Measurements from ENCODE around the gene GPX7. TPM values are rescaled to one million over a fixed set of nuclear protein-coding genes. Genes with fewer than 3 reads are reported as not detected.

GPX7 gene
- total RNA-seq, 1 experiment from 2014 or later, result 9.9 TPM

DNA sequence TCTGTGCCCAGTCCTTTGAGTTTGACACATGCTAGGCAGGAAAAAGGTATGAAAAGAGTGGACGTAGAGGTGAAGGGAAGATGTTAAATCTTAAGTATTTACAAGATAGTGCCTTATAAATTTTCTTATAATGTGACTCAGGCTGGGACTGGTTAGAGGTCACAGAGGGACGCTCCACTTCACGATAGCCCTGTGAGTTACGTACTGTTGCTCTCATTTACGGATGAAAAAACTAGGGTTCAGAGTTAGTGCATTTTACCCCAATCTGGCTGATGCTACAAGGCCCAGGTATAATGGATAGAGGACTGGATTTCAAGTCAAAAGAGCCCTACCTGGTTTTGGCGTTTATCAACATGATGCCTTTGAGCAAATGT, 47.9 kb upstream of the GPX7 start (continued):
- TF ChIP-seq, protein P1, sequence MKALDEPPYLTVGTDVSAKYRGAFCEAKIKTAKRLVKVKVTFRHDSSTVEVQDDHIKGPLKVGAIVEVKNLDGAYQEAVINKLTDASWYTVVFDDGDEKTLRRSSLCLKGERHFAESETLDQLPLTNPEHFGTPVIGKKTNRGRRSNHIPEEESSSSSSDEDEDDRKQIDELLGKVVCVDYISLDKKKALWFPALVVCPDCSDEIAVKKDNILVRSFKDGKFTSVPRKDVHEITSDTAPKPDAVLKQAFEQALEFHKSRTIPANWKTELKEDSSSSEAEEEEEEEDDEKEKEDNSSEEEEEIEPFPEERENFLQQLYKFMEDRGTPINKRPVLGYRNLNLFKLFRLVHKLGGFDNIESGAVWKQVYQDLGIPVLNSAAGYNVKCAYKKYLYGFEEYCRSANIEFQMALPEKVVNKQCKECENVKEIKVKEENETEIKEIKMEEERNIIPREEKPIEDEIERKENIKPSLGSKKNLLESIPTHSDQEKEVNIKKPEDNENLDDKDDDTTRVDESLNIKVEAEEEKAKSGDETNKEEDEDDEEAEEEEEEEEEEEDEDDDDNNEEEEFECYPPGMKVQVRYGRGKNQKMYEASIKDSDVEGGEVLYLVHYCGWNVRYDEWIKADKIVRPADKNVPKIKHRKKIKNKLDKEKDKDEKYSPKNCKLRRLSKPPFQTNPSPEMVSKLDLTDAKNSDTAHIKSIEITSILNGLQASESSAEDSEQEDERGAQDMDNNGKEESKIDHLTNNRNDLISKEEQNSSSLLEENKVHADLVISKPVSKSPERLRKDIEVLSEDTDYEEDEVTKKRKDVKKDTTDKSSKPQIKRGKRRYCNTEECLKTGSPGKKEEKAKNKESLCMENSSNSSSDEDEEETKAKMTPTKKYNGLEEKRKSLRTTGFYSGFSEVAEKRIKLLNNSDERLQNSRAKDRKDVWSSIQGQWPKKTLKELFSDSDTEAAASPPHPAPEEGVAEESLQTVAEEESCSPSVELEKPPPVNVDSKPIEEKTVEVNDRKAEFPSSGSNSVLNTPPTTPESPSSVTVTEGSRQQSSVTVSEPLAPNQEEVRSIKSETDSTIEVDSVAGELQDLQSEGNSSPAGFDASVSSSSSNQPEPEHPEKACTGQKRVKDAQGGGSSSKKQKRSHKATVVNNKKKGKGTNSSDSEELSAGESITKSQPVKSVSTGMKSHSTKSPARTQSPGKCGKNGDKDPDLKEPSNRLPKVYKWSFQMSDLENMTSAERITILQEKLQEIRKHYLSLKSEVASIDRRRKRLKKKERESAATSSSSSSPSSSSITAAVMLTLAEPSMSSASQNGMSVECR (CRISPR knock-in tag; IDR thresholded peaks at IDR 0.05; ENCODE audit: borderline replicate concordance), result no peak
- TF ChIP-seq ZBTB21 (CRISPR knock-in tag; IDR thresholded peaks at IDR 0.05; ENCODE audit: borderline replicate concordance), result no peak
- no peak for TF ChIP-seq ZNF416 (CRISPR knock-in tag; IDR thresholded peaks at IDR 0.05)
- TF ChIP-seq, protein P2, sequence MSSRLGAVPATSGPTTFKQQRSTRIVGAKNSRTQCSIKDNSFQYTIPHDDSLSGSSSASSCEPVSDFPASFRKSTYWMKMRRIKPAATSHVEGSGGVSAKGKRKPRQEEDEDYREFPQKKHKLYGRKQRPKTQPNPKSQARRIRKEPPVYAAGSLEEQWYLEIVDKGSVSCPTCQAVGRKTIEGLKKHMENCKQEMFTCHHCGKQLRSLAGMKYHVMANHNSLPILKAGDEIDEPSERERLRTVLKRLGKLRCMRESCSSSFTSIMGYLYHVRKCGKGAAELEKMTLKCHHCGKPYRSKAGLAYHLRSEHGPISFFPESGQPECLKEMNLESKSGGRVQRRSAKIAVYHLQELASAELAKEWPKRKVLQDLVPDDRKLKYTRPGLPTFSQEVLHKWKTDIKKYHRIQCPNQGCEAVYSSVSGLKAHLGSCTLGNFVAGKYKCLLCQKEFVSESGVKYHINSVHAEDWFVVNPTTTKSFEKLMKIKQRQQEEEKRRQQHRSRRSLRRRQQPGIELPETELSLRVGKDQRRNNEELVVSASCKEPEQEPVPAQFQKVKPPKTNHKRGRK (CRISPR knock-in tag; IDR thresholded peaks at IDR 0.05; ENCODE audit: borderline replicate concordance), result no peak
- TF ChIP-seq, protein P3, sequence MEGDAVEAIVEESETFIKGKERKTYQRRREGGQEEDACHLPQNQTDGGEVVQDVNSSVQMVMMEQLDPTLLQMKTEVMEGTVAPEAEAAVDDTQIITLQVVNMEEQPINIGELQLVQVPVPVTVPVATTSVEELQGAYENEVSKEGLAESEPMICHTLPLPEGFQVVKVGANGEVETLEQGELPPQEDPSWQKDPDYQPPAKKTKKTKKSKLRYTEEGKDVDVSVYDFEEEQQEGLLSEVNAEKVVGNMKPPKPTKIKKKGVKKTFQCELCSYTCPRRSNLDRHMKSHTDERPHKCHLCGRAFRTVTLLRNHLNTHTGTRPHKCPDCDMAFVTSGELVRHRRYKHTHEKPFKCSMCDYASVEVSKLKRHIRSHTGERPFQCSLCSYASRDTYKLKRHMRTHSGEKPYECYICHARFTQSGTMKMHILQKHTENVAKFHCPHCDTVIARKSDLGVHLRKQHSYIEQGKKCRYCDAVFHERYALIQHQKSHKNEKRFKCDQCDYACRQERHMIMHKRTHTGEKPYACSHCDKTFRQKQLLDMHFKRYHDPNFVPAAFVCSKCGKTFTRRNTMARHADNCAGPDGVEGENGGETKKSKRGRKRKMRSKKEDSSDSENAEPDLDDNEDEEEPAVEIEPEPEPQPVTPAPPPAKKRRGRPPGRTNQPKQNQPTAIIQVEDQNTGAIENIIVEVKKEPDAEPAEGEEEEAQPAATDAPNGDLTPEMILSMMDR (IDR thresholded peaks at IDR 0.05), result no peak
- TF ChIP-seq IRF2 (CRISPR knock-in tag; IDR thresholded peaks at IDR 0.05; ENCODE audit: borderline replicate concordance, low read depth), result no peak
- no peak for TF ChIP-seq NR1H2 (CRISPR knock-in tag; IDR thresholded peaks at IDR 0.05)
- TF ChIP-seq TP53 (CRISPR knock-in tag; IDR thresholded peaks at IDR 0.05), result no peak
- TF ChIP-seq NR2C2 (CRISPR knock-in tag; IDR thresholded peaks at IDR 0.05), result no peak
- no peak for TF ChIP-seq CBFB (CRISPR knock-in tag; IDR thresholded peaks at IDR 0.05; ENCODE audit: low read depth)
- TF ChIP-seq NFYB (CRISPR knock-in tag; conservative IDR thresholded peaks at IDR 0.05; ENCODE audit: low read depth), result no peak

DNA sequence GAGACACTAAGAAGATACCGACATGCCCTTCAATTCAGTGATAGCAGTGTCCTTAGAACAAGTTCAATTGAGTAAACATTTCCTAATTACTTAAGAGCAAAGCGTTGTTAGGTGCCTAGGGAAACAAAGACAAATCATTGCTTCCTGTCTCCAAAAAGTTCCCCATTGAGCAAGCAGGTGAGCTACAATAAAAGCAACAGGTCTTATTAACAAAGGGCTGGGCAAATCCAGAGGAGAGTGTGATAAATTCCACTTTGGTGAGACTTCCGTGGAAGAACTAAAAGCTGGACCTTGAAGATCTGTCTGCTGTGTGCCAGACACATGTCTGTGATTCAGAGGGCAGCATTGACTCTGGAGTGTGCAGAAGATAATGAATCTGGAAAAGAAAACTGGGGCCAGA, 47.4 kb upstream of the GPX7 start:
- no peak for DNase-seq (ENCODE audit: low spot score)
- Mint-ChIP-seq H3K27ac (peak overlapping the region; percentile 43), H3K4me1 (peaks cover 25% of the 10 kb centered on the region), H3K27me3 (ENCODE audit: low read depth) (no peaks in the 10 kb centered on the region), H3K9me3 (peaks cover 3% of the 10 kb centered on the region), H3K36me3 (no peaks in the 10 kb centered on the region), H3K4me3 (peak overlapping the region; percentile 86)
- ChIA-PET POLR2A (no interaction called here), CTCF (interaction anchor here (1.0 kb wide), 1 partner anchor 108 kb away, joined by 3 read pairs; no protein-coding TSS in a partner anchor)
- TF ChIP-seq, protein P4, sequence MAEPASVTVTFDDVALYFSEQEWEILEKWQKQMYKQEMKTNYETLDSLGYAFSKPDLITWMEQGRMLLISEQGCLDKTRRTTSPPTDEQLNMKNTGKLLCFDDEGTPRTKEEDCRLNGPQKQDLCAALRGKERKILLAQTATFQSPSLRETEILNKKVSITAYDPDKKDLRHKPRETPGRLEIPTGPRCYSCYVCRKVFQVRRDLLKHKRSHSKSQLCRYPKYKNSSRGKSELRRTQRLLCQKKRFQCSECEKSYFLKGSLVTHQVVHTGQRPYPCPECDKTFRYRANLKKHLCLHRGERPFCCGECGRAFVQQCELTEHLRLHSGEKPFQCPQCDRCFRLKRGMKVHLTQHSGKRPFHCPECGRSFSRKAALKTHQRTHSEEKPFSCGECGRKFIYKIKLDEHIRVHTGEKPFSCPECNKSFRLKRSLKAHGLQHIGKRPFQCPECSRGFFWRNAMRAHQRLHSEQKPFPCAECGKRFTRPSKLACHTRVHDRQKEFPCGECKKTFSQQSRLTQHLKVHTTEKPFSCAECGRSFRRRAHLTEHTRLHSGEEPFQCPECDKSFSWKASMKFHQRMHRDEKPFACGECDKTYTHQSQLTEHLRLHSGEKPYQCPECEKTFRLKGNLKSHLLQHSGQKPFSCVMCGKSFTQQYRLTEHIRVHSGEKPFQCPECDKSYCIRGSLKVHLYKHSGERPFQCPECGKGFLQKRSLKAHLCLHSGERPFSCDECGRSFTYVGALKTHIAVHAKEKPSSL (CRISPR knock-in tag; conservative IDR thresholded peaks at IDR 0.05), result no peak
- TF ChIP-seq NR2C2 (CRISPR knock-in tag; IDR thresholded peaks at IDR 0.05) (no peak), FOXJ3 (CRISPR knock-in tag; IDR thresholded peaks at IDR 0.05; ENCODE audit: borderline replicate concordance) (no peak)
- TF ChIP-seq, protein P5, sequence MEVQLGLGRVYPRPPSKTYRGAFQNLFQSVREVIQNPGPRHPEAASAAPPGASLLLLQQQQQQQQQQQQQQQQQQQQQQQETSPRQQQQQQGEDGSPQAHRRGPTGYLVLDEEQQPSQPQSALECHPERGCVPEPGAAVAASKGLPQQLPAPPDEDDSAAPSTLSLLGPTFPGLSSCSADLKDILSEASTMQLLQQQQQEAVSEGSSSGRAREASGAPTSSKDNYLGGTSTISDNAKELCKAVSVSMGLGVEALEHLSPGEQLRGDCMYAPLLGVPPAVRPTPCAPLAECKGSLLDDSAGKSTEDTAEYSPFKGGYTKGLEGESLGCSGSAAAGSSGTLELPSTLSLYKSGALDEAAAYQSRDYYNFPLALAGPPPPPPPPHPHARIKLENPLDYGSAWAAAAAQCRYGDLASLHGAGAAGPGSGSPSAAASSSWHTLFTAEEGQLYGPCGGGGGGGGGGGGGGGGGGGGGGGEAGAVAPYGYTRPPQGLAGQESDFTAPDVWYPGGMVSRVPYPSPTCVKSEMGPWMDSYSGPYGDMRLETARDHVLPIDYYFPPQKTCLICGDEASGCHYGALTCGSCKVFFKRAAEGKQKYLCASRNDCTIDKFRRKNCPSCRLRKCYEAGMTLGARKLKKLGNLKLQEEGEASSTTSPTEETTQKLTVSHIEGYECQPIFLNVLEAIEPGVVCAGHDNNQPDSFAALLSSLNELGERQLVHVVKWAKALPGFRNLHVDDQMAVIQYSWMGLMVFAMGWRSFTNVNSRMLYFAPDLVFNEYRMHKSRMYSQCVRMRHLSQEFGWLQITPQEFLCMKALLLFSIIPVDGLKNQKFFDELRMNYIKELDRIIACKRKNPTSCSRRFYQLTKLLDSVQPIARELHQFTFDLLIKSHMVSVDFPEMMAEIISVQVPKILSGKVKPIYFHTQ (CRISPR knock-in tag; IDR thresholded peaks at IDR 0.05), result no peak
- TF ChIP-seq, protein P6, sequence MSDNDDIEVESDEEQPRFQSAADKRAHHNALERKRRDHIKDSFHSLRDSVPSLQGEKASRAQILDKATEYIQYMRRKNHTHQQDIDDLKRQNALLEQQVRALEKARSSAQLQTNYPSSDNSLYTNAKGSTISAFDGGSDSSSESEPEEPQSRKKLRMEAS (CRISPR knock-in tag; IDR thresholded peaks at IDR 0.05), result no peak
- TF ChIP-seq, protein P7, sequence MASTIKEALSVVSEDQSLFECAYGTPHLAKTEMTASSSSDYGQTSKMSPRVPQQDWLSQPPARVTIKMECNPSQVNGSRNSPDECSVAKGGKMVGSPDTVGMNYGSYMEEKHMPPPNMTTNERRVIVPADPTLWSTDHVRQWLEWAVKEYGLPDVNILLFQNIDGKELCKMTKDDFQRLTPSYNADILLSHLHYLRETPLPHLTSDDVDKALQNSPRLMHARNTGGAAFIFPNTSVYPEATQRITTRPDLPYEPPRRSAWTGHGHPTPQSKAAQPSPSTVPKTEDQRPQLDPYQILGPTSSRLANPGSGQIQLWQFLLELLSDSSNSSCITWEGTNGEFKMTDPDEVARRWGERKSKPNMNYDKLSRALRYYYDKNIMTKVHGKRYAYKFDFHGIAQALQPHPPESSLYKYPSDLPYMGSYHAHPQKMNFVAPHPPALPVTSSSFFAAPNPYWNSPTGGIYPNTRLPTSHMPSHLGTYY (CRISPR knock-in tag; IDR thresholded peaks at IDR 0.05), result no peak
- TF ChIP-seq, protein P8, sequence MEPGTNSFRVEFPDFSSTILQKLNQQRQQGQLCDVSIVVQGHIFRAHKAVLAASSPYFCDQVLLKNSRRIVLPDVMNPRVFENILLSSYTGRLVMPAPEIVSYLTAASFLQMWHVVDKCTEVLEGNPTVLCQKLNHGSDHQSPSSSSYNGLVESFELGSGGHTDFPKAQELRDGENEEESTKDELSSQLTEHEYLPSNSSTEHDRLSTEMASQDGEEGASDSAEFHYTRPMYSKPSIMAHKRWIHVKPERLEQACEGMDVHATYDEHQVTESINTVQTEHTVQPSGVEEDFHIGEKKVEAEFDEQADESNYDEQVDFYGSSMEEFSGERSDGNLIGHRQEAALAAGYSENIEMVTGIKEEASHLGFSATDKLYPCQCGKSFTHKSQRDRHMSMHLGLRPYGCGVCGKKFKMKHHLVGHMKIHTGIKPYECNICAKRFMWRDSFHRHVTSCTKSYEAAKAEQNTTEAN (CRISPR knock-in tag; IDR thresholded peaks at IDR 0.05), result no peak
- TF ChIP-seq, protein P9, sequence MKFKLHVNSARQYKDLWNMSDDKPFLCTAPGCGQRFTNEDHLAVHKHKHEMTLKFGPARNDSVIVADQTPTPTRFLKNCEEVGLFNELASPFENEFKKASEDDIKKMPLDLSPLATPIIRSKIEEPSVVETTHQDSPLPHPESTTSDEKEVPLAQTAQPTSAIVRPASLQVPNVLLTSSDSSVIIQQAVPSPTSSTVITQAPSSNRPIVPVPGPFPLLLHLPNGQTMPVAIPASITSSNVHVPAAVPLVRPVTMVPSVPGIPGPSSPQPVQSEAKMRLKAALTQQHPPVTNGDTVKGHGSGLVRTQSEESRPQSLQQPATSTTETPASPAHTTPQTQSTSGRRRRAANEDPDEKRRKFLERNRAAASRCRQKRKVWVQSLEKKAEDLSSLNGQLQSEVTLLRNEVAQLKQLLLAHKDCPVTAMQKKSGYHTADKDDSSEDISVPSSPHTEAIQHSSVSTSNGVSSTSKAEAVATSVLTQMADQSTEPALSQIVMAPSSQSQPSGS (CRISPR knock-in tag; IDR thresholded peaks at IDR 0.05; ENCODE audit: borderline replicate concordance, low read depth), result no peak
- no peak for ATAC-seq
